Prostate gland (tissue), 2 donors: ENCODE results near the gene C11orf21. TPM values are rescaled to one million over a fixed set of nuclear protein-coding genes. Genes with fewer than 3 reads are reported as not detected.

Experiments
- DNase-seq: peaks from one replicate; pipeline ENCODE4 v3.0.0-alpha.2; 2019; ENCODE audit warnings: low spot score
- H3K27ac ChIP-seq, 2 donors: fragments of 200-600 bp; sonication (generic); 2 replicates each; pipeline ENCODE4 v1.5.1; 2017 to 2019
- H3K27me3 ChIP-seq: fragments of 200-600 bp; sonication (generic); replicated peaks from 2 replicates; pipeline ENCODE4 v1.5.1; 2019; ENCODE audit not compliant: insufficient read depth
- H3K36me3 ChIP-seq, 2 donors: fragments of 200-600 bp; sonication (generic); 1 replicate in 1 of 2; 2 replicates in 1 of 2; pipeline versions ENCODE4 v1.5.1 to v1.8.1; 2017 to 2019
- H3K4me1 ChIP-seq: fragments of 200-600 bp; sonication (generic); replicated peaks from 2 replicates; pipeline ENCODE4 v1.5.1; 2019
- H3K4me3 ChIP-seq, 2 donors: fragments of 200-600 bp; sonication (generic); 2 replicates each; pipeline ENCODE4 v1.5.1; 2017 to 2019
- H3K9me3 ChIP-seq: fragments of 200-600 bp; sonication (generic); 2 replicates; pipeline ENCODE4 v1.5.1; 2017
- POLR2A ChIP-seq: fragments of 450-650 bp; IDR thresholded peaks from one replicate; pipeline ENCODE4 v1.6.1; 2016; ENCODE audit warnings: antibody characterized with exemption, mild to moderate bottlenecking
- POLR2AphosphoS5 ChIP-seq: sonication (generic); formaldehyde crosslinking; IDR thresholded peaks from one replicate; pipeline ENCODE4 v1.6.1; 2017; ENCODE audit warnings: antibody characterized with exemption
- WGBS: methylation state at CpG from one replicate; pipeline ENCODE4 v1.1.5; 2018; 5-methylcytosine and 5-hydroxymethylcytosine counted together
- intact Hi-C: fragments of 100-400 bp; cut with DNase I; formaldehyde crosslinking; loops from one replicate; pipeline ENCODE4 v1.14.2; 2022
- total RNA-seq, 2 donors: library from RNA; depleted of rRNA; stranded (reverse); fragments of >200 nt; gene quantifications; one replicate each; pipeline ENCODE4 v1.1.0, GENCODE V29; 2016
- TF ChIP-seq, protein P1 (sequence below), 4 experiments: fragments of 200-600 bp in 2 of 4; fragments of 450-650 bp in 2 of 4; sonication (generic) in 2 of 4; IDR thresholded peaks; 1 replicate in 3 of 4; 2 replicates in 1 of 4; pipeline ENCODE4 v1.5.1; 2016 to 2019; ENCODE audit warnings: antibody characterized with exemption in 4 of 4, mild to moderate bottlenecking in 2 of 4, moderate library complexity in 2 of 4

C11orf21 gene
- total RNA-seq, 2 donors from 2014 or later = 0.85 TPM; not detected in 1

DNA sequence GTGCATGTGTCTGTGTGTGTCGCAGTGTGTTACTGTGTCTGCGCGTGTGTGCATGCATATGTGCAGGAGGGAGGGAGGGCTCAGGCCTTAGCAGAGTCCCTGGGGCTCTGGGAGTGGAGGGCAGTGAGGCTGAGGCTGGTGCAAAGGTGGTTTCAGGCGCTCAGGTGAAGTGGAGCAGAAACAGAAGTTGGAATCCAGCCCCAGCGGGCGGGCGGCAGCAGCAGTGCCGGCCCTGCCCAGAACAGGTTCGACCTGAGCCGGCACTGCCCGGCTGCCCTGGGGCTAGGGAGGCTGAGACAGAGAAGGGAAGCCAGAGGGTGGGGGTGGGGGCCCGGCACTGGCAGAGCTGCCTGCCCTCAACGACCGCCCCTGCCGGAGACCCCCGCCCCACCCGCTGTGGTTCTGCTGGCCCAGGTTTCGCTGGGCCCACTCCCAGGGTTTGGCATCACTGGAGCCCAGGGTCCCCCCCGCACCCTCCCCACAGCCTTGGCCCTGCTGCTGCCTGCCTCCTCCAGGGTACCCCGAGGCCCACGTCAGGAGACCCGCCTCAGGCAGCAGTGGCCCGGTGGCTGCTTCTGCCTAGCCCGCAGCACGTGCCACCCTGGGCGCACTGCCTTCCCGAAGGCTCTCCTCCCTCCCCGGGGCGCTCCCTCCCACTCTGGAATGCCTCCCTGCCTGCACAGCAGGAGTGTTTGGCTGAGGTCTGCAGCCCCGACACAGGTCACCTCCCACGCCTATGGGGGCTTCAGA, 44.6 kb downstream of the C11orf21 start:
- Histone ChIP-seq H3K36me3 (no peaks in the 10 kb centered on the region), H3K9me3 (no peaks in the 10 kb centered on the region), H3K27ac (peak overlapping the region; percentile 84 to 93), H3K4me1 (peaks cover 18% of the 10 kb centered on the region), H3K4me3 (no peak overlapping the region), H3K27me3 (no peaks in the 10 kb centered on the region)
- WGBS = 43% methylated on average over 30 of the region's 31 CpGs
- peak; percentile 85 for DNase-seq
- TF ChIP-seq POLR2AphosphoS5 (peak; percentile 44), POLR2A (no peak)
- TF ChIP-seq, protein P1, sequence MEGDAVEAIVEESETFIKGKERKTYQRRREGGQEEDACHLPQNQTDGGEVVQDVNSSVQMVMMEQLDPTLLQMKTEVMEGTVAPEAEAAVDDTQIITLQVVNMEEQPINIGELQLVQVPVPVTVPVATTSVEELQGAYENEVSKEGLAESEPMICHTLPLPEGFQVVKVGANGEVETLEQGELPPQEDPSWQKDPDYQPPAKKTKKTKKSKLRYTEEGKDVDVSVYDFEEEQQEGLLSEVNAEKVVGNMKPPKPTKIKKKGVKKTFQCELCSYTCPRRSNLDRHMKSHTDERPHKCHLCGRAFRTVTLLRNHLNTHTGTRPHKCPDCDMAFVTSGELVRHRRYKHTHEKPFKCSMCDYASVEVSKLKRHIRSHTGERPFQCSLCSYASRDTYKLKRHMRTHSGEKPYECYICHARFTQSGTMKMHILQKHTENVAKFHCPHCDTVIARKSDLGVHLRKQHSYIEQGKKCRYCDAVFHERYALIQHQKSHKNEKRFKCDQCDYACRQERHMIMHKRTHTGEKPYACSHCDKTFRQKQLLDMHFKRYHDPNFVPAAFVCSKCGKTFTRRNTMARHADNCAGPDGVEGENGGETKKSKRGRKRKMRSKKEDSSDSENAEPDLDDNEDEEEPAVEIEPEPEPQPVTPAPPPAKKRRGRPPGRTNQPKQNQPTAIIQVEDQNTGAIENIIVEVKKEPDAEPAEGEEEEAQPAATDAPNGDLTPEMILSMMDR (IDR thresholded peaks at IDR 0.05) = peak in 1 of 4 experiments; percentile 8
- intact Hi-C loops = no loop called here

DNA sequence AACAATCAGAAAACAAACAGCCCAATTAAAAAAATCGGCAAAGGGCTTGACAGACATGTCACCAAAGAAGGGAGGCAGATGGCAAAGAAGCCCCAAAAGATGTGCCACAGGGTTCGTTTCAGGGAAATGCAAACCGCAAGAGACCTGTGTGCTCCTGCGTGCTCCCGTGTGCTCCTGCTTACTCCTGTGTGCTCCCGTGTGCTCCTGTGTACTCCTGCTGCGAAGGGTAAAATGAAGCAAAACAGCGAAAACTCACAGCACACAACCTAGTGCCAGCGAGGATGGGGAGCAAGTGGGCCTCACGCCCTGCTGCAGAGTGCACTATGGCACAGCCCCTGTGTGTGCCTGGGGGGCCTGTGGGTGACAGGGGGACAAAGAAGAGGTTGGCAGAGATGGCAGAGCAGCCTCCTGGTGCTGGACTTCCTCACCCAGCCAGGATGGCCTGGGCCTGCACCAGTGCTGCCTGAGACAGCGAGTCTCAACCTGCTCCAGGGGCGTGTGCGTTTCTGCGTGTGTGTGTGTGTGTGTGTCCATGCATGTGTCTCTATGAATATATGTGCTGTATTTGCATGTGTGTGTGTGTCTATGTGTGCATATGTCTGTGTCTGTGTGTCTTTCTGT, 45.3 kb downstream of the C11orf21 start:
- WGBS = 45% methylated on average over 14 of the region's 14 CpGs
- Histone ChIP-seq H3K9me3 (no peaks in the 10 kb centered on the region), H3K27ac (peak overlapping the region; percentile 21 to 32), H3K4me3 (no peak overlapping the region), H3K27me3 (no peaks in the 10 kb centered on the region), H3K36me3 (no peaks in the 10 kb centered on the region), H3K4me1 (peaks cover 18% of the 10 kb centered on the region)
- TF ChIP-seq POLR2AphosphoS5 = no peak
- TF ChIP-seq, protein P1 (IDR thresholded peaks at IDR 0.05) = no peak
- no peak for TF ChIP-seq POLR2A
- DNase-seq = peak; percentile 34
- intact Hi-C loops = no loop called here

DNA sequence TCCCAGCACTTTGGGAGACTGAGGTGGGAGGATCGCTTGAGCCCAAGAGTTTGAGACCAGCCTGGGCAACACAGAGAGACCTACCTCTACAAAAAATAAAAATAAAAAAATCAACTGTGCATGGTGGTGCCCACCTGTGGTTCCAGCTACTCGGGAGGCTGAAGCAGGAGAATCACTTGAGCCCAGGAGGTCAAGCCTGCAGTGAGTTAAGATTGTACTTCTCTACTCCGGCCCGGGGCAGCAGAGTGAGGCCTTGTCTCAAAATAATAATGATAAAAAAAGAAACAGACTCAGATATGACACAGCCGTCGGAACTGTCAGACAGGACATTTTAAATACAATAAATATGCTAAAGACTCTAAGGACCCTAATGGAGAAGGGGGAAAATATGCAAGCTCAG, 49.7 kb downstream of the C11orf21 start:
- DNase-seq = no peak
- Histone ChIP-seq H3K27me3 (no peaks in the 10 kb centered on the region), H3K9me3 (no peaks in the 10 kb centered on the region), H3K4me1 (peaks cover 14% of the 10 kb centered on the region), H3K4me3 (no peak overlapping the region), H3K36me3 (no peaks in the 10 kb centered on the region), H3K27ac (no peak overlapping the region)
- TF ChIP-seq, protein P1 (IDR thresholded peaks at IDR 0.05) = no peak
- TF ChIP-seq POLR2AphosphoS5 (no peak), POLR2A (no peak)
- WGBS = over 99% methylated on average over 6 of the region's 6 CpGs
- intact Hi-C loops = no loop called here

- WGBS = 97% methylated on average over 6 of the region's 6 CpGs
- Histone ChIP-seq H3K27ac (no peak overlapping the region), H3K36me3 (no peaks in the 10 kb centered on the region), H3K4me3 (no peak overlapping the region), H3K4me1 (peaks cover 6% of the 10 kb centered on the region), H3K9me3 (no peaks in the 10 kb centered on the region), H3K27me3 (no peaks in the 10 kb centered on the region)
- DNase-seq = no peak
- intact Hi-C loops = no loop called here
- TF ChIP-seq, protein P1 (IDR thresholded peaks at IDR 0.05) = no peak
- TF ChIP-seq POLR2AphosphoS5 (no peak), POLR2A (no peak)
Measured at GRCh38 chr11:2251138-2251537, 50.6 kb downstream of the C11orf21 start.

- WGBS = 45% methylated on average over 8 of the region's 8 CpGs
- Histone ChIP-seq H3K9me3 (no peaks in the 10 kb centered on the region), H3K27ac (no peak overlapping the region), H3K27me3 (no peaks in the 10 kb centered on the region), H3K36me3 (no peaks in the 10 kb centered on the region), H3K4me3 (no peak overlapping the region), H3K4me1 (no peaks in the 10 kb centered on the region)
- intact Hi-C loops = no loop called here
- TF ChIP-seq POLR2AphosphoS5 = no peak
- TF ChIP-seq, protein P1 (IDR thresholded peaks at IDR 0.05) = no peak
- no peak for TF ChIP-seq POLR2A
- peak; percentile 4 for DNase-seq
Measured at GRCh38 chr11:2250485-2250884, 51.2 kb downstream of the C11orf21 start.
